Erythroblast (primary cell): Measurements from ENCODE around the gene MEI1.

ENCODE experiments used
- DNase-seq, 2 experiments: peaks; one replicate each; lab custom pipeline; 2025; lab: John Stamatoyannopoulos, UW
- GATA1 ChIP-seq: IDR thresholded peaks from 2 replicates; pipeline ENCODE4 v1.6.1; 2011; ENCODE audit warnings: low read depth, mild to moderate bottlenecking, control low read depth, low read length, moderate library complexity
- POLR2A ChIP-seq: IDR thresholded peaks from 2 replicates; pipeline ENCODE4 v1.6.1; 2011; ENCODE audit warnings: mild to moderate bottlenecking, low read length

The MEI1 gene

DNA sequence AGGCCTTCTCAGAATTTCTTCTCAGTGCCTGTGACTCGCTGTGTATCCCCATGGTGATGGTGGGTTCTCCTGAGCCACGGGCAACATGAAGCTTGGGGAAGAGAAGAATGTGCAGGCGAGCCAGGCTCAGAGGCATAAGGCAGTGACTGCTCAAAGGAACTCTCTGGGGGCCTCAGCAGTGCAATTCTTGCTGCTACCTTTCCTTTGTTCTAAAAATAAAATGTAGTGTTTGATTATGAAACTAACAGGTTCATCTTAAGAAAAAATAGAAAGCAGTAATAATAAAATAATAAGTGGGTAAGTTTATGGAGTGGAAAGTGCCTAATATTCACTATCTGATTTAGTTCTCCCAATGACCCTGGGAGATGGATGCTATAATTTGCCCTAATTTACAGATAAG is 46.7 kb downstream of the MEI1 start:
- DNase-seq, result no peak
- no peak for TF ChIP-seq POLR2A
- no peak for TF ChIP-seq GATA1

GRCh38 chr22:41746567-41747400 is 47.5 kb downstream of the MEI1 start:
- peak; percentile 61 to 78 for DNase-seq
- no peak for TF ChIP-seq GATA1

DNA sequence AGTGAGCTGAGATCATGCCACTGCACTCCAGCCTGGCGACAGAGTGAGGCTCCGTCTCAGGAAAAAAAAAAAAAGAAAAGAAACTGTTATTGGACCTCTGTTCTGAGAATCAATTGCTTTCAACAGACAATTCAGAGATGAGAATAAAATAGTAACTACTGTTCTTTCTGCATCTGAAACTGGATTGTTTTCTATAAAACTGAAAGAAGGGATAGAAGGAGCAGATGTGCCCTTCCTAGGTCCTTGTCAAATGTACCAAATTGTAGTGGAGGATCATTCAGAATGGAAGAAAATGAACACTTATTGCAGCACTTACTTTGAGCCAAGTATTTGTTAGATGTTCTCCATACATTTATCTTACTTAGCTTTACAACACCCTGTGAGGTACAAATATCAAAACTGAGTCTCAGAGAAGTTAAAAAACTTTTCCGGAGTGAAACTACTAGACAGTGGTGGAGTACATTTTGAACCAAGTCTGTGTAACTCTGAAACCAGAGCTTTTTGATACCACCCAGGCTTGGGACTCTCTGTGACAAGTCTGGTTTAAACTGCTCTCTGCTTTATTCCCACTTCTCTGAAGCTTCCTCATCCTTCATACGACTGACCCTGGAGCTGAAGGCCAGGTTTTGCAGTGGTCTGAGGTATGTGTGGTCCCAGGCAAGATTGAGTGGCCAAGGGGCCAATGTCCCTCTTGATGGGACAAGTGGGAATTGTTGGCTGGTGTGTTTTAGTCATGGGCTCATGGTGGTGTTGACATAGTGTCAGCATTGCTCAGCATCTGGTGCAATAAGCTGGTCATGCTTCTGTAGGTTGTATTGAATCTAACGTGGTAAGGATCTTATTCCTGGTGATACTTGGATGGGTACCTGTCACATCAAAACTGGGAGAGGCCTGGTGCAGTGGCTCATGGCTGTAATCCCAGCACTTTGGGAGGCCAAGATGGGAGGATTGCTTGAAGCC is 53.0 kb downstream of the MEI1 start:
- TF ChIP-seq POLR2A (no peak), GATA1 (no peak)
- no peak for DNase-seq

GRCh38 chr22:41753984-41754383 is 54.7 kb downstream of the MEI1 start:
- no peak for DNase-seq
- TF ChIP-seq GATA1, result no peak
- TF ChIP-seq POLR2A, result no peak

- TF ChIP-seq POLR2A, result no peak
- no peak for TF ChIP-seq GATA1
- DNase-seq, result no peak
Observed at GRCh38 chr22:41757502-41757901, 58.2 kb downstream of the MEI1 start.

DNA sequence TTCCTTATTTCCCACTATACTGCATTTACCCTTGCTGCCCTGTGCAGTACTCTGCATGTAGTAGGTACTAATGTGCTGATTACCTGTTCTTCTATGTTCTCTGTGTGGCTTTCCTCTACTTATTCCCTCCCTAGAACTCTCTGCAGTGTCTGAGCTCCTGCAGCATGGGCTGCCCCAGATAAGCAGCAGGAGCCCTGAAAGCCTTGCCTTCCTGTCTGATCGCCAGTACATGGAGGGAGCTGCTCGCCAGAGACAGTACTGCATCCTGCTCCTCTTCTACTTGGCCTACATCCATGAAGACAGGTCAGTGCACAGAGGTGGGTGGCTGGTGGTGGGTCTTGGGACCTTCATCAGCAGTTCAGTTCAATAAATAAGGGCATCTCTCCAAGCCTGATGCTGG is 58.9 kb downstream of the MEI1 start:
- no peak for DNase-seq
- TF ChIP-seq POLR2A (no peak), GATA1 (no peak)

DNA sequence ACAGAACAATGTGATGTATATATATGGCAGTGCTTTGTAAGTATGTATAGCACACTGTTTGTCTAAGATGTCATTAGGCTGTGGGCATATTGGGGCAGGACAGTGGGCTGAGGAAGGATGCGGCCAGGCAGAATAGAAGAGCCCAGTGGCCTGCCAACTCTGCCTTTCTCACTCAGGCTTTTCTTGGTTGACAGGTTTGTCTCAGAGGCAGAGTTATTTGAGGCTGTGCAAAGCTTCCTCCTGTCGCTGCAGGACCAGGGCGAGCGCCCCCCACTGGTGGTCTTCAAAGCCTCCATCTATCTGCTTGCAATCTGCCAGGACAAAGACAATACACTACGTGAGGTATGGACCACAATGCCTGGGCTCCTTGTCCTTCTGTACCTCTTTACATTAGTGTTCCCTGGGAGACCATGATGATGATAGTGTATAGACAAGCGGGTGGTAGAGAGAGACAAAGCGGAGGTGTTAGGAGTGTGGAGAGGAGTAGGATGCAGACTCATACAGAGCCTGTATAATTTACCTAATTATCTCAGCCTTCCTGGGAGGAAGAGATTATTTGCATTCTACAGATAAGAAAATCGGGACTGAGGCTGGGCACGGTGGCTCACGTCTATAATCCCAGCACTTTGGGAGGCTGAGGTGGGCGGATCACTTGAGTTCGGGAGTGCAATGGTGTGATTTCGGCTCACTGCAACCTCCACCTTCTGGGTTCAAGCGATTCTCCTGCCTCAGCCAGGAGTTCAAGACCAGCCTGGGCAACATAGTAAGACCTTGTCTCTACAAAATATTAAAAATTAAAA is 63.9 kb downstream of the MEI1 start:
- no peak for TF ChIP-seq GATA1
- DNase-seq, result peak; percentile 50 to 62

- no peak for DNase-seq
- TF ChIP-seq POLR2A (no peak), GATA1 (no peak)
Observed at GRCh38 chr22:41766476-41766875, 67.2 kb downstream of the MEI1 start.

DNA sequence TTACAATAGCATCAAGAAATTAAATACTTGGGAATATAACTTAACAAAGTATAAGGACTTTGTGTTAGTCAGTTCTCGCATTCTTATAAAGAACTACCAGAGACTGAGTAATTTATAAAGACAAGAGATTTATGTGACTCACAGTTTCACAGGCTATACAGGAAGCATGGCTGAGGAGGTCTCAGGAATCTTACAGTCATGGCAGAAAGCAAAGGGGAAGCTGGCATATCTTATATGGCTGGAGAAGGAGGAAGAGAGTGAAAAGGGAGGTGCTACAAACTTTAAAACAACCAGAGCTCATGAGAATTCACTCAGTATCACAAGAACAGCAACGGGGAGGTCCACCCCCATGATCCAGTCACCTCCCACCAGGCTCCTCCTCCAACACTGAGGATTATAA is 69.1 kb downstream of the MEI1 start:
- no peak for DNase-seq
- TF ChIP-seq GATA1 (no peak), POLR2A (no peak)

DNA sequence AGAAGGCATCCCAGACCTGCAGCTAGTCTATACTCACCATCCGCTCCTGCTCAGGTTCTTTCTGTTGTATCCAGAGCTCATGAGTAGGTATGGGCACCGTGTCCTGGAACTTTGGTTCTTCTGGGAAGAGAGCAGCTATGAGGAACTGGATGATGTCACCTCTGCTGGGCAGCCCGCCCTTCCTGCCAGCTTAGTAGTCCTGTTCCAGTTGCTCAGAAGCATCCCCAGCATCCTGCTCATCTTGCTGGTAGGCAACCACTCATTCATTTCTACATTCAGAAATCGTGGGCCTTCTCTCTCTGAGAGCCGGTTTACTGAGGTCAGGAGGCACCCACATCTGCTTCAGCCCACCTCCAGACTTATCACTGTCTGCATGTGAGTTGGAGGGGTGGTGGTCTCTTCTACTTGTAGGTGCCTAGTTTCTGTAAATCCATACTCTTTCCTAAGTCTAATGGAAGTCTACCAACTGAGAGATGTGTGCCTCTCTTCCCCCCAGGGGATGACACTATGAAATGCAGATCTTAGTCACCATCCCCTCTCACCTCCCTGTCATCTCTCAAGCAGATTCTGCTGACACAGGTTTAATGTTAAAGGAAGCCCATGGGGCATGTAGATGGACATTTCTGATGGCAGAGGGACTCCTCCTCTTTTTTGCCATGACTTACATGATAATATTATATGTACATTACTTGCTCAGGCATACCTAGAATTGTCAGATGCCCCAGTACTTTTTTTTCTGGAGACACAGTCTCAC is 71.6 kb downstream of the MEI1 start:
- no peak for DNase-seq
- TF ChIP-seq GATA1, result no peak
- TF ChIP-seq POLR2A, result no peak

DNA sequence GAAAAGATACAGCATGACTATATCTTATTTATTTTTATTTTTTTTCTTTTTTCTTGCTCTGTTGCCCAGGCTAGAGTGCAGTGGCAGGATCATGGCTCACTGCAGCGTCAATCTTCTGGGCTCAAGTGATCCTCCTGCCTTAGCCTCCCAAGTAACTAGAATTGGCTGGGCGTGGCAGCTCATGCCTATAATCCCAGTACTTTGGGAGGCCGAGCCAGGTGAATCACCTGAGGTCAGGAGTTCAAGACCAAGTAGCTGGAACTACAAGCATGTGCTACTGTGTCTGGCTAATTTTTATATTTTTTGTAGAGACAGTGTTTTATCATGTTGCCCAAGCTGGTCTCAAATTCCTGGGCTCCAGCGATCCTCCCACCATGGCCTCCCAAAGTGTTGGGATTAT is 72.9 kb downstream of the MEI1 start:
- TF ChIP-seq GATA1 (no peak), POLR2A (no peak)
- DNase-seq, result no peak

DNA sequence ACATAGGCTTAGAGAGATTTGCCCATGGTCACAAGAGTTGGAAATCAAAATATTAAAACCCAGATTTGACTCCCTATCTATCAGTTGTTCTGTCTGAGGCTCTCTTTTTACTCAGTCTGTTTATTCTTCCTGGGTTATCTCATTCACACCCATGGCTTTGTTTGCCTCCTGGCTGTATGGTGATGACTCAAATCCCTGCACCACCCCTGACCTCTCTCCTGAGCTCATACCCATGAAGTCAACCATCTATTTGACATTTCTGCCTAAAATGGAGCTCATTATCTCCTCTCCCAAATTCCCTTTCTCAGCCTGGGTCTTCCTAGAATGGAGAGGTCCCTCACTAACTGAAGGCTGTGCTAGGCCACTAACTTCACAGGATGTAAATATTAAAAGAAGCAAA is 73.3 kb downstream of the MEI1 start:
- DNase-seq, result no peak
- TF ChIP-seq POLR2A (no peak), GATA1 (no peak)

GRCh38 chr22:41775338-41775737 is 76.0 kb downstream of the MEI1 start:
- no peak for TF ChIP-seq POLR2A
- no peak for TF ChIP-seq GATA1
- DNase-seq, result no peak
